Muscle layer of duodenum (tissue), 2 donors: ENCODE data around the gene PARP1.
A peak's percentile ranks its signal among the peaks of the same experiment; 100 is the strongest.

Experiments
- H3K27ac ChIP-seq: one replicate; pipeline ENCODE4 v1.7.0; 2013; ENCODE audit warnings: mild to moderate bottlenecking, low read length
- H3K27me3 ChIP-seq: one replicate; pipeline ENCODE4 v1.7.0; 2013; ENCODE audit warnings: low read depth, mild to moderate bottlenecking, control low read depth, low read length
- H3K36me3 ChIP-seq, 2 donors: one replicate each; pipeline ENCODE4 v1.7.0; 2013; ENCODE audit warnings: low read length in 2 of 2, control low read depth in 1 of 2, mild to moderate bottlenecking in 1 of 2; ENCODE audit not compliant: insufficient read depth in 2 of 2, control insufficient read depth in 1 of 2
- H3K4me1 ChIP-seq, 2 donors: one replicate each; pipeline ENCODE4 v1.7.0; 2013; ENCODE audit warnings: low read length in 2 of 2, mild to moderate bottlenecking in 2 of 2, control low read depth in 1 of 2, moderate library complexity in 1 of 2; ENCODE audit not compliant: insufficient read depth in 2 of 2, control insufficient read depth in 1 of 2
- H3K4me3 ChIP-seq, 2 donors: one replicate each; pipeline ENCODE4 v1.7.0; 2013; ENCODE audit warnings: low read length in 2 of 2, low read depth in 1 of 2, mild to moderate bottlenecking in 1 of 2
- H3K9me3 ChIP-seq, 2 donors: one replicate each; pipeline ENCODE4 v1.7.0; 2013; ENCODE audit warnings: low read length in 2 of 2, control low read depth in 1 of 2, mild to moderate bottlenecking in 1 of 2; ENCODE audit not compliant: control insufficient read depth in 1 of 2
- donor health status: healthy.

The PARP1 gene

GRCh38 chr1:226417350-226417749 is 9.5 kb upstream of the PARP1 start:
- Histone ChIP-seq H3K27ac (no peak overlapping the region), H3K4me1 (no peaks in the 10 kb centered on the region), H3K4me3 (no peak overlapping the region), H3K36me3 (no peaks in the 10 kb centered on the region), H3K9me3 (no peaks in the 10 kb centered on the region), H3K27me3 (no peaks in the 10 kb centered on the region)

GRCh38 chr1:226414098-226414698 is 6.3 kb upstream of the PARP1 start:
- Histone ChIP-seq H3K4me1 (no peaks in the 10 kb centered on the region), H3K27ac (no peak overlapping the region), H3K36me3 (no peaks in the 10 kb centered on the region), H3K9me3 (no peaks in the 10 kb centered on the region), H3K4me3 (no peak overlapping the region), H3K27me3 (no peaks in the 10 kb centered on the region)

- H3K27me3 ChIP-seq, result no peaks in the 10 kb centered on the region
- no peak overlapping the region for H3K4me3 ChIP-seq
- no peak overlapping the region for H3K27ac ChIP-seq
- H3K4me1 ChIP-seq, result peaks cover 4% of the 10 kb centered on the region in 2 donors
- H3K9me3 ChIP-seq, result no peaks in the 10 kb centered on the region
- no peaks in the 10 kb centered on the region for H3K36me3 ChIP-seq
Observed at GRCh38 chr1:226411619-226412018, 3.7 kb upstream of the PARP1 start.

GRCh38 chr1:226410958-226411357 is 3.1 kb upstream of the PARP1 start:
- no peak overlapping the region for H3K4me3 ChIP-seq
- no peak overlapping the region for H3K27ac ChIP-seq
- no peaks in the 10 kb centered on the region for H3K27me3 ChIP-seq
- H3K36me3 ChIP-seq, result no peaks in the 10 kb centered on the region
- peaks cover 9 to 11% of the 10 kb centered on the region in 2 donors for H3K4me1 ChIP-seq
- no peaks in the 10 kb centered on the region for H3K9me3 ChIP-seq

- Histone ChIP-seq H3K4me1 (peaks cover 9 to 25% of the 10 kb centered on the region in 2 donors), H3K9me3 (no peaks in the 10 kb centered on the region), H3K27me3 (no peaks in the 10 kb centered on the region), H3K27ac (no peak overlapping the region), H3K4me3 (no peak overlapping the region), H3K36me3 (no peaks in the 10 kb centered on the region)
Observed at GRCh38 chr1:226409392-226409791, 1.5 kb upstream of the PARP1 start.

GRCh38 chr1:226408285-226409184 is 642 bp upstream of the PARP1 start:
- peaks cover 9 to 34% of the 10 kb centered on the region in 2 donors for H3K4me1 ChIP-seq
- peak overlapping the region in 1 of 2 donors; percentile 86 for H3K4me3 ChIP-seq
- no peak overlapping the region for H3K27ac ChIP-seq
- no peaks in the 10 kb centered on the region for H3K27me3 ChIP-seq
- no peaks in the 10 kb centered on the region for H3K36me3 ChIP-seq
- no peaks in the 10 kb centered on the region for H3K9me3 ChIP-seq

GRCh38 chr1:226407199-226407496 is 745 bp downstream of the PARP1 start:
- Histone ChIP-seq H3K27ac (peak overlapping the region; percentile 74), H3K4me1 (peaks cover 13 to 47% of the 10 kb centered on the region in 2 donors), H3K27me3 (no peaks in the 10 kb centered on the region), H3K9me3 (no peaks in the 10 kb centered on the region), H3K4me3 (peak overlapping the region; percentile 70 to 86), H3K36me3 (peaks cover under 1 to 2% of the 10 kb centered on the region in 2 donors)

GRCh38 chr1:226406401-226406881 is 1.5 kb downstream of the PARP1 start:
- H3K4me1 ChIP-seq, result peaks cover 13 to 54% of the 10 kb centered on the region in 2 donors
- H3K4me3 ChIP-seq, result peak overlapping the region; percentile 70 to 86
- H3K27me3 ChIP-seq, result no peaks in the 10 kb centered on the region
- peaks cover 8 to 9% of the 10 kb centered on the region in 2 donors for H3K36me3 ChIP-seq
- no peaks in the 10 kb centered on the region for H3K9me3 ChIP-seq
- H3K27ac ChIP-seq, result peak overlapping the region; percentile 74

- Histone ChIP-seq H3K36me3 (peaks cover 14 to 15% of the 10 kb centered on the region in 2 donors), H3K4me3 (no peak overlapping the region), H3K9me3 (no peaks in the 10 kb centered on the region), H3K27ac (no peak overlapping the region), H3K4me1 (peaks cover 13 to 63% of the 10 kb centered on the region in 2 donors), H3K27me3 (no peaks in the 10 kb centered on the region)
Observed at GRCh38 chr1:226405411-226405988, 2.4 kb downstream of the PARP1 start.

GRCh38 chr1:226404904-226405222 is 3.0 kb downstream of the PARP1 start:
- Histone ChIP-seq H3K27ac (no peak overlapping the region), H3K4me3 (no peak overlapping the region), H3K27me3 (no peaks in the 10 kb centered on the region), H3K36me3 (peaks cover 16 to 19% of the 10 kb centered on the region in 2 donors), H3K4me1 (peaks cover 13 to 67% of the 10 kb centered on the region in 2 donors), H3K9me3 (no peaks in the 10 kb centered on the region)

GRCh38 chr1:226404063-226404903 is 3.6 kb downstream of the PARP1 start:
- Histone ChIP-seq H3K4me3 (no peak overlapping the region), H3K27me3 (no peaks in the 10 kb centered on the region), H3K36me3 (peaks cover 19 to 21% of the 10 kb centered on the region in 2 donors), H3K27ac (peak overlapping the region; percentile 53), H3K4me1 (peaks cover 13 to 67% of the 10 kb centered on the region in 2 donors), H3K9me3 (no peaks in the 10 kb centered on the region)
